OCI-LY7 (cell line): Measurements from ENCODE around the gene TBC1D10A.

Experiments used
- CTCF ChIP-seq: fragments of 200-600 bp; sonication (generic); conservative IDR thresholded peaks from 2 replicates; pipeline ENCODE4 v1.5.1; 2014; ENCODE audit warnings: mild to moderate bottlenecking, antibody characterized with exemption, low read length, moderate library complexity, mixed read lengths
- EZH2phosphoT487 ChIP-seq: fragments of 200-600 bp; sonication (generic); IDR thresholded peaks from 2 replicates; pipeline ENCODE4 v1.6.1; 2018; ENCODE audit warnings: low read depth, borderline replicate concordance, mild to moderate bottlenecking, mixed run types, antibody characterized with exemption, low read length, moderate library complexity, mixed read lengths

DNA sequence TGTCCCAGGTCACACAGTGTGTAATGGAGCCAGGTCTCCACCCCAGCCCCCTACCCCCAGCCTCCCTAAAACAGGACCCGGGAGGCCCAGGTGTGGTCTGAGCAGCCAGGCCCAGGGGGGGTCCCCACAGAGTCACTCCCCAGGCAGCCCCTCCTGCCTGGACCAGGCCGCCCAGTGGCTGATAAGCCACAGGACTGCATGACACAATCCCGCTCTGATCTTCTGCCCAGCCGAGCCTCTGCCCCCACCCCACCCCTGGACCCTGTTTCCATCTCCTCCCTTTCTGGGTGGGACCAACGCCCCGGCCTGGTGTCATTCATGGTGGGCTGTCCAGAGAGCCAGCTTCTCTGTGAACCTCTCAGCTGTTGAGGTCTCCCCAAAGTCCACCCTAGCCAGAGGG, 72.4 kb downstream of the TBC1D10A start:
- TF ChIP-seq CTCF (no peak), EZH2phosphoT487 (no peak)
